PFSK-1 (cell line): Measurements from ENCODE around the gene RTP5.

Experiments used
- FOXP2 ChIP-seq: optimal IDR thresholded peaks from 2 replicates; pipeline ENCODE3; 2011; ENCODE audit warnings: borderline replicate concordance, control low read depth, inconsistent platforms; ENCODE audit not compliant: insufficient read depth; ENCODE audit errors: extremely low read length, extremely low read depth
- POLR2AphosphoS5 ChIP-seq: IDR thresholded peaks from 2 replicates; pipeline ENCODE4 v1.6.1; 2012; ENCODE audit warnings: low read depth, mild to moderate bottlenecking, control low read depth, low read length, moderate library complexity
- SIN3A ChIP-seq: IDR thresholded peaks from 2 replicates; pipeline ENCODE4 v1.6.1; 2012; ENCODE audit warnings: mild to moderate bottlenecking, low read length, moderate library complexity, borderline replicate concordance; ENCODE audit not compliant: insufficient read depth
- TAF1 ChIP-seq: IDR thresholded peaks from 2 replicates; pipeline ENCODE4 v1.6.1; 2012; ENCODE audit warnings: low read length, control low read depth, borderline replicate concordance; ENCODE audit not compliant: insufficient read depth
- TF ChIP-seq, protein P1 (sequence below), 2 experiments: IDR thresholded peaks; 2 replicates each; pipeline versions ENCODE4 v1.6.1 to v1.8.0; 2011 to 2012; ENCODE audit warnings: low read depth in 2 of 2, low read length in 2 of 2, control low read depth in 1 of 2, inconsistent platforms in 1 of 2, mild to moderate bottlenecking in 1 of 2, moderate library complexity in 1 of 2; ENCODE audit not compliant: insufficient read depth in 1 of 2

RTP5 gene

DNA sequence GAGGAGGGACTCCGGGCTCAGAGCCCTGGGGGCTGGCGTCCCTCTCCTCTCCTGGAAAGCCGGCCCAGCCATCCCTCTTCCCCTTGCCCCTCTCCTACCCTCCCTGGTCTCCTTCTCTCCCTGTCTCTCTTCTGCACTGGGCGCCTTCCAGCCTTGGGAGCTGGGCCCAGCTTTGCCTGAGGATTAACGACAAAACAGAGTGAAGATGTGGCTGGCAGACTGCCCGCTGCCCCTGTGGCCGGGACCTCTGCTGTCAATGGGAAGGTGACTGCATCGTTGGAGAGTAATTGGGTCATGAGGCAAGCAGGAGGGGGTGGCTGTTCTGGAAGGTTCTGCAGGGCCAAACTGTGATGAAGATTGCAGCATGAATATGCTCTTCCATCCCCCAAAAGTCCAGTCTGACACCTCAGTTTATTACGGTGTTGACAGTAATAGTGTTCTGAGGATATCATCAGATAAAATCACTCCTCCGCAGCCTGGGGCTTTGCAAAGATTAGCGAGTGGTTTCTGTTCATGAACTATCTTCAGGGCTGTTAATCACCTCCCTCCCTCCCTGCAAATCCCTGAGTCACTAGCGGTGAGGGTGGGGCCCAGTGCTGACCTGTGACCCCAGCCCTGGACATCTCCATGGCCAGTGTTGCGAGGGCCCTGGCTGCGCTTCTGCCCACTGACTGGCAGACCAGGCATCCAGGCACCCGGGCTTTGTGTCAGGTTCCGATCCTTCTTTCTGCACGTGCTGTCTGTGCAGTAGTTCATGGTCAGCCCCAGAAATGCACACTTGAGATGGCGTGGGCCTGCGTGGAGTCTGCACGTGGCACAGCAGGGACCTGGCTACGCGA is 23.0 kb downstream of the RTP5 start:
- TF ChIP-seq, protein P1, sequence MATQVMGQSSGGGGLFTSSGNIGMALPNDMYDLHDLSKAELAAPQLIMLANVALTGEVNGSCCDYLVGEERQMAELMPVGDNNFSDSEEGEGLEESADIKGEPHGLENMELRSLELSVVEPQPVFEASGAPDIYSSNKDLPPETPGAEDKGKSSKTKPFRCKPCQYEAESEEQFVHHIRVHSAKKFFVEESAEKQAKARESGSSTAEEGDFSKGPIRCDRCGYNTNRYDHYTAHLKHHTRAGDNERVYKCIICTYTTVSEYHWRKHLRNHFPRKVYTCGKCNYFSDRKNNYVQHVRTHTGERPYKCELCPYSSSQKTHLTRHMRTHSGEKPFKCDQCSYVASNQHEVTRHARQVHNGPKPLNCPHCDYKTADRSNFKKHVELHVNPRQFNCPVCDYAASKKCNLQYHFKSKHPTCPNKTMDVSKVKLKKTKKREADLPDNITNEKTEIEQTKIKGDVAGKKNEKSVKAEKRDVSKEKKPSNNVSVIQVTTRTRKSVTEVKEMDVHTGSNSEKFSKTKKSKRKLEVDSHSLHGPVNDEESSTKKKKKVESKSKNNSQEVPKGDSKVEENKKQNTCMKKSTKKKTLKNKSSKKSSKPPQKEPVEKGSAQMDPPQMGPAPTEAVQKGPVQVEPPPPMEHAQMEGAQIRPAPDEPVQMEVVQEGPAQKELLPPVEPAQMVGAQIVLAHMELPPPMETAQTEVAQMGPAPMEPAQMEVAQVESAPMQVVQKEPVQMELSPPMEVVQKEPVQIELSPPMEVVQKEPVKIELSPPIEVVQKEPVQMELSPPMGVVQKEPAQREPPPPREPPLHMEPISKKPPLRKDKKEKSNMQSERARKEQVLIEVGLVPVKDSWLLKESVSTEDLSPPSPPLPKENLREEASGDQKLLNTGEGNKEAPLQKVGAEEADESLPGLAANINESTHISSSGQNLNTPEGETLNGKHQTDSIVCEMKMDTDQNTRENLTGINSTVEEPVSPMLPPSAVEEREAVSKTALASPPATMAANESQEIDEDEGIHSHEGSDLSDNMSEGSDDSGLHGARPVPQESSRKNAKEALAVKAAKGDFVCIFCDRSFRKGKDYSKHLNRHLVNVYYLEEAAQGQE (IDR thresholded peaks at IDR 0.05; ENCODE audit: insufficient read depth in 1 of 2, low read depth in 2 of 2, low read length in 2 of 2) = no peak
- TF ChIP-seq POLR2AphosphoS5 = no peak
- TF ChIP-seq FOXP2 = no peak
- peak; percentile 43; the same call in 1 of the 2 replicates for TF ChIP-seq SIN3A
- peak; percentile 27; the same call in 1 of the 2 replicates for TF ChIP-seq TAF1

DNA sequence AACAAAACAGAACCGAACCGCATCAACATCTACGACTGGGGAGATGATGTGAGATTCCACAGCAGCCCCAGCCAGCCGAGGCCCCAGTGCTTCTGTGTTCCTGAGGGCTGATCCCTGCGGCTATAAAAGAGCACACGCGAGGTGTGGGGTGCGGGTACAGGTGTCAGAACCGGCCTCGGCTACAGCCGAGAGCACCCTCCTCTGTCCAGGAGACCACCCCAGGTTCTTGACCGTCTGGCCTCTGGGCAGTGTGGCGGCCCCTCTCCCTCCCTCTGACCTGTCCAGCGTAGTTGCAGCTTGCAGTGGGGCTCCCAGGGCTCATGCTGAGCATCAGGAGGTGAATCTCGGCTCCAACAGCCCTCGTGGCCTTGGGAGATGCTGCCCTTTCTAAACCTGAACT is 23.7 kb downstream of the RTP5 start:
- TF ChIP-seq, protein P1 (IDR thresholded peaks at IDR 0.05; ENCODE audit: insufficient read depth in 1 of 2, low read depth in 2 of 2, low read length in 2 of 2) = no peak
- TF ChIP-seq POLR2AphosphoS5 = no peak
- no peak for TF ChIP-seq FOXP2
- no peak for TF ChIP-seq TAF1
- no peak for TF ChIP-seq SIN3A

DNA sequence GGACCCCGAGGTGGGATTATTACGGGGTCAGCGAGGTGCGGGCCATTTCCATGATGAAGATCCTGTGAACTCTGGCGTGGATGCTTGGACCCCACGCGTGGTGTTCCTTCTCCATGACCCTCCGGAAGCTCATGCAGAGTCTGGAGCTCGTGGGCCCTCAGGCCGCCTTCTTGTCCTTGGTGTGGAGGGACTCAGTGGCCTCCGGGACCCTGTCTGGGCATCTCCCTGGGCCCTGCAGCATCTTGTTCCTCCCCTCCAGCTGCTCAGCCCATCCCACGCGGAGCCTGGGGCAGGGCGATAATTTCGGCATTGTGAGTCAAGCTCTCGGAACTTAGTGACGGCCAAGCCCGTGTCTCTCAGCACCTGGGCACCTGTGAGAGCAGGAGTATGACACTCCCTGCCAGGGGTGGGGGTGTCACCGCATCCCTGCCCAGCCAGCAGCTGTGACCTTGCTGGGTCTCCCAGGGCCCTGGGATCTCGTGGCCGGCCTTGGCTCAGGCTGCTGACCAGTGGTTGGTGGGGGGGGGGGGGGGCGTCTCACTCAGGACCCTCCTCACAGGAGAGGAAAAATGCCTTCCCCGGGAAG is 24.6 kb downstream of the RTP5 start:
- TF ChIP-seq, protein P1 (IDR thresholded peaks at IDR 0.05; ENCODE audit: insufficient read depth in 1 of 2, low read depth in 2 of 2, low read length in 2 of 2) = no peak
- no peak for TF ChIP-seq SIN3A
- no peak for TF ChIP-seq POLR2AphosphoS5
- no peak for TF ChIP-seq FOXP2
- no peak for TF ChIP-seq TAF1

DNA sequence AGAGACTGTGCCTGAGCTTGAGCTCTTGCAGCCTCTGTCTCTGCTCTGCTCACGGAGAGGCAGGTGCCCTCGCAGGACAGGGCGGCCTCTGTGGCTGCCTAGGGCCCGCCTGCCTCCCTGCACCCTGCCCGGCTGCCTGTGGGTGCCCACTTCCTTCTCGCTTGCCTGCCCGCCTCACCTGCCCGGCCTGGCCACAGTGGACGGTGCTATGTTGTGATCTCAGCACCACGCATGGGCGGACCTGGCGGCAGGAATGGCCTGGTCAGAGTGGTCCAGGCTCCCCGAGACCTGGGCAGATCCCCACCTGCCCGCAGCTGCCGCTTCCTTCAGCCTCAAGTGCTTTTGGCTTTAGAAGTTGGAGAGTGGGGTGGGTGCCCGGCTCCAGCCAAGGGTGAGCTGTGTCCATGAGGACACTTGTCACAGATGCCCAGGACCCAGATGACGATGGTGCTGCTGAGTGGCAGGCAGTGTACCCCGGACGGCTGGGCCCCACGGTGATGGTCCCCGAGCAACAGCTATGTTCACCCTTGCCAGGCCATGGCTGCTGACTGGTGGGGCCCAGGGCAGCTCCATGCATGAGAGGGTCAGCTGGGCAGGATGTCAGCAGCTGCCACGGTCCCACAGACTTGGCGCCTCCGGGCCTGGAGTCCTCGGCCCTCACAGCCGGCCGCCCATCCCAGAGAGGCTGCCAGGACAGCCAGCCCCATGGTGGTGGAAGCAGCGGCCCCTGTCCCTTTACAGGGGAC is 25.3 kb downstream of the RTP5 start:
- TF ChIP-seq, protein P1 (IDR thresholded peaks at IDR 0.05; ENCODE audit: insufficient read depth in 1 of 2, low read depth in 2 of 2, low read length in 2 of 2) = no peak
- TF ChIP-seq POLR2AphosphoS5 (no peak), TAF1 (no peak), FOXP2 (no peak), SIN3A (no peak)
